ENCODE results near the gene MID1.

MID1 gene

GRCh38 chrX:10525381-10526120 is 94.8 kb downstream of the MID1 start:
- no peak for DNase-seq

- no peak for DNase-seq
Observed at GRCh38 chrX:10524578-10524977, 95.8 kb downstream of the MID1 start.

- no peak for DNase-seq
Observed at GRCh38 chrX:10519761-10520160, 100.6 kb downstream of the MID1 start.

- DNase-seq = no peak
Observed at GRCh38 chrX:10519278-10519677, 101.1 kb downstream of the MID1 start.

GRCh38 chrX:10518073-10518472 is 102.3 kb downstream of the MID1 start:
- DNase-seq = no peak

GRCh38 chrX:10516781-10517322 is 103.5 kb downstream of the MID1 start:
- no peak for DNase-seq

- no peak for DNase-seq
Observed at GRCh38 chrX:10514891-10515290, 105.5 kb downstream of the MID1 start.

- DNase-seq = no peak
Observed at GRCh38 chrX:10513974-10514373, 106.4 kb downstream of the MID1 start.

- DNase-seq = no peak
Observed at GRCh38 chrX:10512741-10513140, 107.6 kb downstream of the MID1 start.

GRCh38 chrX:10512258-10512657 is 108.1 kb downstream of the MID1 start:
- no peak for DNase-seq

GRCh38 chrX:10509397-10509796 is 111.0 kb downstream of the MID1 start:
- DNase-seq = no peak

GRCh38 chrX:10508891-10509290 is 111.5 kb downstream of the MID1 start:
- no peak for DNase-seq

- no peak for DNase-seq
Observed at GRCh38 chrX:10507876-10508275, 112.5 kb downstream of the MID1 start.

GRCh38 chrX:10507181-10507580 is 113.2 kb downstream of the MID1 start:
- no peak for DNase-seq

- peak; percentile 3 for DNase-seq
Observed at GRCh38 chrX:10506781-10507180, 113.6 kb downstream of the MID1 start.

GRCh38 chrX:10505726-10506125 is 114.7 kb downstream of the MID1 start:
- DNase-seq = no peak

GRCh38 chrX:10502961-10503360 is 117.4 kb downstream of the MID1 start:
- DNase-seq = no peak

- DNase-seq = no peak
Observed at GRCh38 chrX:10501611-10502010, 118.8 kb downstream of the MID1 start.

- no peak for DNase-seq
Observed at GRCh38 chrX:10496345-10496965, 123.9 kb downstream of the MID1 start.

- no peak for DNase-seq
Observed at GRCh38 chrX:10495677-10496076, 124.7 kb downstream of the MID1 start.

- DNase-seq = no peak
Observed at GRCh38 chrX:10492250-10492649, 128.1 kb downstream of the MID1 start.

- DNase-seq = no peak
Observed at GRCh38 chrX:10486373-10486772, 134.0 kb downstream of the MID1 start.

GRCh38 chrX:10485326-10485725 is 135.1 kb downstream of the MID1 start:
- DNase-seq = no peak

- DNase-seq = no peak
Observed at GRCh38 chrX:10484683-10485247, 135.6 kb downstream of the MID1 start.
